Ishikawa (cell line): ENCODE measurements around the gene GNPDA1.

ENCODE experiments used
- EGR1 ChIP-seq: IDR thresholded peaks from 2 replicates; pipeline ENCODE4 v1.6.1; 2012
- EP300 ChIP-seq: IDR thresholded peaks from 2 replicates; pipeline ENCODE4 v1.6.1; 2012; ENCODE audit warnings: borderline replicate concordance
- YY1 ChIP-seq: IDR thresholded peaks from 2 replicates; pipeline ENCODE4 v1.6.1; 2012; ENCODE audit warnings: low read depth
- ZBTB7A ChIP-seq: IDR thresholded peaks from 2 replicates; pipeline ENCODE4 v1.6.1; 2012; ENCODE audit warnings: low read depth
- TF ChIP-seq, protein P1 (sequence below): IDR thresholded peaks from 2 replicates; pipeline ENCODE4 v1.6.1; 2012
- TF ChIP-seq, protein P2 (sequence below): IDR thresholded peaks from 2 replicates; pipeline ENCODE4 v1.6.1; 2012
- TF ChIP-seq, protein P3 (sequence below): IDR thresholded peaks from 2 replicates; pipeline ENCODE4 v1.6.1; 2012; ENCODE audit warnings: low read depth, mild to moderate bottlenecking

DNA sequence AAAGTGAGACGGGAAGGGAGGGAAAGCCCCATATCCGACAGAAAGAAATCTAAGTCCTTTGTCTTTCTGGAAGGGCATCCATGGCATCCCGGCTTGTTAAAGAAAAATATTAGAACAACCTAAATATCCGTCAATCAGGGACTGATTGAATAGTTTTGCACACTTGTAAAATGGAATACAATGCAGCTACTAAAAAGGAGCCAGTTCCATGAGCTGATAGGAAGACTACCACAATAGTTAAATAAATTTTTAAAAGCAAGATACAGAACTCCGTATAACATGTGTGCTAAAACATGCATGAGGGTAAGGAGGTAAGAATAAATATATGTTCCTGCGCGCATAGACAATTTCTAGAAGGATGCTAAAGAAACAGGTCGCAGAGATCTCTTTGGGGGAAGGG lies 12.8 kb upstream of the GNPDA1 start:
- TF ChIP-seq, protein P1, sequence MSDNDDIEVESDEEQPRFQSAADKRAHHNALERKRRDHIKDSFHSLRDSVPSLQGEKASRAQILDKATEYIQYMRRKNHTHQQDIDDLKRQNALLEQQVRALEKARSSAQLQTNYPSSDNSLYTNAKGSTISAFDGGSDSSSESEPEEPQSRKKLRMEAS = no peak
- no peak for TF ChIP-seq YY1
- TF ChIP-seq, protein P2, sequence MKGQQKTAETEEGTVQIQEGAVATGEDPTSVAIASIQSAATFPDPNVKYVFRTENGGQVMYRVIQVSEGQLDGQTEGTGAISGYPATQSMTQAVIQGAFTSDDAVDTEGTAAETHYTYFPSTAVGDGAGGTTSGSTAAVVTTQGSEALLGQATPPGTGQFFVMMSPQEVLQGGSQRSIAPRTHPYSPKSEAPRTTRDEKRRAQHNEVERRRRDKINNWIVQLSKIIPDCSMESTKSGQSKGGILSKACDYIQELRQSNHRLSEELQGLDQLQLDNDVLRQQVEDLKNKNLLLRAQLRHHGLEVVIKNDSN = no peak
- TF ChIP-seq ZBTB7A = no peak
- no peak for TF ChIP-seq EP300
- TF ChIP-seq, protein P3, sequence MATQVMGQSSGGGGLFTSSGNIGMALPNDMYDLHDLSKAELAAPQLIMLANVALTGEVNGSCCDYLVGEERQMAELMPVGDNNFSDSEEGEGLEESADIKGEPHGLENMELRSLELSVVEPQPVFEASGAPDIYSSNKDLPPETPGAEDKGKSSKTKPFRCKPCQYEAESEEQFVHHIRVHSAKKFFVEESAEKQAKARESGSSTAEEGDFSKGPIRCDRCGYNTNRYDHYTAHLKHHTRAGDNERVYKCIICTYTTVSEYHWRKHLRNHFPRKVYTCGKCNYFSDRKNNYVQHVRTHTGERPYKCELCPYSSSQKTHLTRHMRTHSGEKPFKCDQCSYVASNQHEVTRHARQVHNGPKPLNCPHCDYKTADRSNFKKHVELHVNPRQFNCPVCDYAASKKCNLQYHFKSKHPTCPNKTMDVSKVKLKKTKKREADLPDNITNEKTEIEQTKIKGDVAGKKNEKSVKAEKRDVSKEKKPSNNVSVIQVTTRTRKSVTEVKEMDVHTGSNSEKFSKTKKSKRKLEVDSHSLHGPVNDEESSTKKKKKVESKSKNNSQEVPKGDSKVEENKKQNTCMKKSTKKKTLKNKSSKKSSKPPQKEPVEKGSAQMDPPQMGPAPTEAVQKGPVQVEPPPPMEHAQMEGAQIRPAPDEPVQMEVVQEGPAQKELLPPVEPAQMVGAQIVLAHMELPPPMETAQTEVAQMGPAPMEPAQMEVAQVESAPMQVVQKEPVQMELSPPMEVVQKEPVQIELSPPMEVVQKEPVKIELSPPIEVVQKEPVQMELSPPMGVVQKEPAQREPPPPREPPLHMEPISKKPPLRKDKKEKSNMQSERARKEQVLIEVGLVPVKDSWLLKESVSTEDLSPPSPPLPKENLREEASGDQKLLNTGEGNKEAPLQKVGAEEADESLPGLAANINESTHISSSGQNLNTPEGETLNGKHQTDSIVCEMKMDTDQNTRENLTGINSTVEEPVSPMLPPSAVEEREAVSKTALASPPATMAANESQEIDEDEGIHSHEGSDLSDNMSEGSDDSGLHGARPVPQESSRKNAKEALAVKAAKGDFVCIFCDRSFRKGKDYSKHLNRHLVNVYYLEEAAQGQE = no peak
- TF ChIP-seq EGR1 = no peak
